Panc1 (cell line): Measurements from ENCODE around the gene PTGFRN. TPM values are rescaled to one million over a fixed set of nuclear protein-coding genes. Genes with fewer than 3 reads are reported as not detected.

Experiments used
- ATAC-seq: fragments of 200-7000 bp; cut with Tn5 transposase; 2 replicates; pipeline ENCODE4 v1.9.1; 2020; ENCODE audit warnings: mild to moderate bottlenecking, moderate library complexity
- BruUV-seq: library from RNA; stranded (reverse); fragments of 400-500 nt; replicated peaks from 2 replicates; lab custom pipeline; 2021; lab: Mats Ljungman, UMichigan
- CTCF ChIA-PET: fragments of 300-600 bp; sonication (Branson Sonifier 250); formaldehyde crosslinking; loops from one replicate; lab custom pipeline; 2022; ENCODE audit warnings: antibody characterized with exemption; lab: Charles Lee
- POLR2A ChIA-PET: fragments of 300-600 bp; sonication (Branson Sonifier 250); formaldehyde crosslinking; loops from one replicate; lab custom pipeline; 2022; ENCODE audit warnings: antibody characterized with exemption; lab: Charles Lee
- DNase-seq: peaks from one replicate; pipeline ENCODE4 v3.0.0-alpha.2; 2010; ENCODE audit warnings: low read depth, low spot score
- H3K27ac ChIP-seq: 2 replicates; pipeline ENCODE4 v1.5.1; 2011; ENCODE audit warnings: mild to moderate bottlenecking, low read length, inconsistent platforms
- H3K27me3 ChIP-seq: fragments of 200-500 bp; sonication (Bioruptor generic); 2 replicates; pipeline ENCODE4 v1.6.0; 2014; ENCODE audit warnings: low read length, inconsistent platforms; ENCODE audit not compliant: control insufficient read depth, insufficient read depth
- H3K36me3 ChIP-seq: fragments of 200-500 bp; sonication (Bioruptor generic); 2 replicates; pipeline ENCODE4 v1.5.1; 2014; ENCODE audit warnings: inconsistent platforms, mild to moderate bottlenecking, low read length, moderate library complexity; ENCODE audit not compliant: control insufficient read depth, insufficient read depth
- H3K4me1 ChIP-seq: 2 replicates; pipeline ENCODE4 v1.5.1; 2011; ENCODE audit warnings: inconsistent platforms, mild to moderate bottlenecking, low read length, moderate library complexity; ENCODE audit not compliant: control insufficient read depth, insufficient read depth
- H3K4me3 ChIP-seq, 2 experiments: 2 replicates each; pipeline ENCODE4 v1.5.1; 2011 to 2012; ENCODE audit warnings: low read depth in 2 of 2, low read length in 2 of 2, mild to moderate bottlenecking in 2 of 2, inconsistent platforms in 1 of 2, moderate library complexity in 1 of 2
- H3K9me3 ChIP-seq: fragments of 200-500 bp; sonication (Bioruptor generic); 2 replicates; pipeline ENCODE4 v1.5.1; 2014; ENCODE audit warnings: low read depth, mild to moderate bottlenecking, inconsistent platforms, low read length, moderate library complexity; ENCODE audit not compliant: control insufficient read depth, insufficient read depth
- CTCF ChIP-seq: fragments of 450-650 bp; IDR thresholded peaks from 2 replicates; pipeline ENCODE4 v1.5.1; 2017; ENCODE audit warnings: mild to moderate bottlenecking
- POLR2AphosphoS5 ChIP-seq: IDR thresholded peaks from 2 replicates; pipeline ENCODE4 v1.6.1; 2012; ENCODE audit warnings: mild to moderate bottlenecking, low read depth, low read length, moderate library complexity
- REST ChIP-seq, 2 experiments: IDR thresholded peaks; 2 replicates each; pipeline ENCODE4 v1.6.1; 2011 to 2012; ENCODE audit warnings: low read depth in 2 of 2, control low read depth in 1 of 2, low read length in 1 of 2, mild to moderate bottlenecking in 1 of 2, moderate library complexity in 1 of 2; ENCODE audit not compliant: insufficient read depth in 1 of 2
- SIN3A ChIP-seq: IDR thresholded peaks from 2 replicates; pipeline ENCODE4 v1.6.1; 2012; ENCODE audit warnings: low read depth, mild to moderate bottlenecking, low read length, moderate library complexity, borderline replicate concordance; ENCODE audit not compliant: insufficient read depth
- TCF7L2 ChIP-seq: IDR thresholded peaks from 2 replicates; pipeline ENCODE4 v1.6.1; 2011; ENCODE audit warnings: mild to moderate bottlenecking, low read depth, low read length, inconsistent platforms
- in situ Hi-C: cut with HindIII; loops from 2 replicates; pipeline ENCODE4 v1.10.0; 2016; ENCODE audit warnings: low sequenced_read_pairs, low pct_unique_long_range_greater_than_20kb
- intact Hi-C: fragments of 100-400 bp; cut with micrococcal nuclease; formaldehyde crosslinking; loops from one replicate; pipeline ENCODE4 v1.10.0; 2022; ENCODE audit not compliant: unreplicated experiment
- total RNA-seq: library from RNA; stranded (reverse); gene quantifications from one replicate; pipeline ENCODE4 v1.2.1, GENCODE V29; 2021; ENCODE audit not compliant: unreplicated experiment

Gene PTGFRN
- total RNA-seq, 1 experiment from 2014 or later, result 5.2 TPM

- Histone ChIP-seq H3K27me3 (no peaks in the 10 kb centered on the region), H3K4me3 (no peak overlapping the region), H3K36me3 (no peaks in the 10 kb centered on the region), H3K4me1 (no peaks in the 10 kb centered on the region), H3K27ac (no peak overlapping the region), H3K9me3 (no peaks in the 10 kb centered on the region)
- ChIA-PET POLR2A (no interaction called here), CTCF (no interaction called here)
- no TSS peak for BruUV-seq
- ATAC-seq, result no peak
- TF ChIP-seq CTCF (no peak), SIN3A (no peak), REST (IDR thresholded peaks at IDR 0.05; ENCODE audit: insufficient read depth in 1 of 2, low read depth in 2 of 2, low read length in 1 of 2) (no peak), TCF7L2 (no peak), POLR2AphosphoS5 (no peak)
- in situ Hi-C loops, result no loop called here
- intact Hi-C loops, result no loop called here
- DNase-seq, result no peak
These were observed 79.2 kb downstream of the PTGFRN start for GRCh38 chr1:116988908-116989307.

- Histone ChIP-seq H3K4me3 (no peak overlapping the region), H3K4me1 (no peaks in the 10 kb centered on the region), H3K27me3 (no peaks in the 10 kb centered on the region), H3K27ac (no peak overlapping the region), H3K9me3 (no peaks in the 10 kb centered on the region), H3K36me3 (no peaks in the 10 kb centered on the region)
- in situ Hi-C loops (no loop called here), intact Hi-C loops (no loop called here)
- no peak for ATAC-seq
- no TSS peak for BruUV-seq
- CTCF ChIA-PET, result no interaction called here
- no peak for TF ChIP-seq SIN3A
- no peak for TF ChIP-seq CTCF
- TF ChIP-seq TCF7L2, result no peak
- TF ChIP-seq REST (IDR thresholded peaks at IDR 0.05; ENCODE audit: insufficient read depth in 1 of 2, low read depth in 2 of 2, low read length in 1 of 2), result no peak
- no peak for TF ChIP-seq POLR2AphosphoS5
- POLR2A ChIA-PET, result no interaction called here
- DNase-seq, result no peak
These were observed 80.1 kb downstream of the PTGFRN start for GRCh38 chr1:116989835-116990234.
